Activated CD8-positive, alpha-beta memory T cell treated with anti-CD3 and anti-CD28 coated beads, Interleukin-2, amount 50 U/mL, for 4 hours (primary cell): ENCODE measurements around the gene CD2BP2.
"Not testable (repeated sequence)": the region's sequence is repeated elsewhere in the genome, so short reads cannot be mapped to it uniquely, and the experiment has no call there.

Source experiments
- DNase-seq: peaks from one replicate; pipeline ENCODE4 v3.0.0-alpha.2; 2020

The CD2BP2 gene

DNA sequence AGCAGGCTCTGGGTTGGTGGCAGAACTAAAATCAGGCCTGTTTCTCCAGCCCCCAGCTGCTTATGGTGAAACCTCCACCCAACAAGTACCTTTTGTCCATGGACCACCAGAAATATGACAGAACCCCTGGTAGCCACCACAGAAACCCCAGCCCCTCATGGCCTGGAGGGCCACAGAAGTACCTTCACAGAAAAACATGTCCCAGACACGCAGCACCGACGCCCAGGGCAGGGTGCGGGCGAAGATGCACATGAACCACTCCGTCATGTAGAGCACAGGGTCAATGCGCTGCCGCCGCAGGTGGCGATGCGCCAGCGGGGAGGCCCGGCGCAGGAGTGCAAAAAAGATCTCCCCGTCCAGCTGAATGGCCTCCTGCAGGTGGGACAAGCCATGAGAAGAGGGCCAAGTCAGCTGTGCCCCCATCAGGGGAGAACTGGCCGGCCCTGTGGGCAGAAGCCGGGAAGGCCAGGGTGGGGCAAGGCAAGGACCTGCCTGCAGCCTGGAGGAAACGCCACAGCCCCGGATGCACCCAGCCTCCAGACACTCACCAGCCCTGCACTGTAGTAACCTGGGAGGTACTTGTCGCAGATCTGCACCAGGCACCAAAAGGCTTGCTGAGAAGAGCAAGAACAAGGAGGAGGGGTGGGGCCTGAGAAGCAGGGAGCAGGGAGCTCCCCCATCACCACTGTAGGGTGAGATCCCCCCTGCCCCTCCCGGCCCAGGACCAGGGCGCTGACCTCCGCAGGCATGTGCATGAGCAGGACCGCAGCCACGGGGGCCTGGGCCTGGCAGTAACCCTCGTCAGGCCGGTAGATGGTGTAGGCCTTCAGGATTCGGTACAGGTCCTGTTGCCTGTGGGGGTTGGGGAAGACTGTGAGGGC, 4.1 kb upstream of the CD2BP2 start:
- no peak for DNase-seq

DNA sequence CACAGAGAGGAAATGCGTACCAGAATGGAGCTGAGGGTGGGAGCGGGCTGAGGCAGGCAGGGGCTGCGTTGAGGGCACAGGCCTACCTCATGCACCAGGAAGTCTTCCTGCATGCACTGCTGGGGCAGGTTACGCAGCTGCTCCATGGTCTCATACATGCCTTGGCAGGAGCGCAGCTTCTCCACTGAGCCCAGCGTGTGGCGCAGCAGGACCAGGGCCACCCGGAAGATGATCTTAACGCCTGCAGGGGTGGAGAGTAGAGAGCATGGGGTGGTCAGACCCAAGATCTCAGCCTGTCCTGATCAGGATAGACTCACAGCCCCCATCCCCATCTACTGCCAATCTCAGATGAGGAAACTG, 3.4 kb upstream of the CD2BP2 start:
- no peak for DNase-seq

- DNase-seq, result no peak
Observed at GRCh38 chr16:30357715-30358576, 2.8 kb upstream of the CD2BP2 start.

- DNase-seq, result no peak
Observed at GRCh38 chr16:30357085-30357714, 2.1 kb upstream of the CD2BP2 start.

DNA sequence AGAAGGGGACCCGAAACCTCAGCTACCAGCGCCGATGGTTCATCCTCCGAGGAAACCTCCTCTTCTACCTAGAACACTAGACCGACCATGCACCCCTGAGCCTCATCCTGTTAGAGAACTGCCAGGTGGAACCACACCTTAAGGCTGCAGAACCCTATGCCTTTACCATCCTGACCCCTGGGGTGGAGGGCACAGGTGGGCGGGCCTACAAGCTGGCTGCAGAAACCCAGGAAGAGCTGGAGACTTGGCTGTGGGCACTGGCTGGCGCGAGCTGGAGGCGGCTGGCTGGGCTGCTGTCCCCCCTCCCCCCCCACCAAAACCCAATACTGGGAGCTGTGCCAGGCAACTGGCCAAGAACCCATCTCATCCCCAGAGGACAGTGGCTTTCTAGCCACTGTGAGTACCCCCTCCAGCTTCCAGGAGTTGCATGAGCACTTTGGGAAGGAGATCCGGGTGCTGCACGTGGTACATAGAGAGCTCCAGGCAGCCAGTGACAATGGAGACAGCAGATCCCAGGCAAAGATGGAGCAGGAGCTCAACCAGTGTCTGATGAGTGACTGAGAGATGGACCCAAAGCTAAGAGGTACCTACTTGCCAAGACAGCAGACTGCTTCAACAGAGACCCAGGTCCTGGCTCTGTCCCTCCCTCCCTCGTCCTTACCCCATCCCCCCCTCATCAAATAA, 1.4 kb upstream of the CD2BP2 start:
- DNase-seq, result no peak

DNA sequence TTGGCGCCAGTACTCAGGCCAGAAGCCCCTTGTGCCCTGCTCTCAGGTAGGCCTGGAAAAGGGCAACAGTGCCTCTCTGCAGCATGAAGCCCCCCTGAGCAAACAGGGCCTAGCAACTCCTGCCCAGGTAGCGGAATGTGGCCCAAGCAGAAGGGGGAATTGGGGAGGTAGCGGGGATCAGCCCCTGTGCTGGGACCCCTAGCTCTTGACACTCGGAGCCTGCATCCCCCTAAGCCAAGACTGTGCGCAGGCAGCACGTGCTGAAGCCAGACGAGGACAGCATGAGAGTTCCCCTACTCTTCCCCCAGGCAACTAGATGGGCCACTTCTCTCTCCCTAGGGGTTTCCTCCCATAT, 823 bp upstream of the CD2BP2 start:
- no peak for DNase-seq

GRCh38 chr16:30354423-30355143, 525 bp downstream of the CD2BP2 start:
- DNase-seq, result no peak

GRCh38 chr16:30353438-30354129, 1.5 kb downstream of the CD2BP2 start:
- no peak for DNase-seq

DNA sequence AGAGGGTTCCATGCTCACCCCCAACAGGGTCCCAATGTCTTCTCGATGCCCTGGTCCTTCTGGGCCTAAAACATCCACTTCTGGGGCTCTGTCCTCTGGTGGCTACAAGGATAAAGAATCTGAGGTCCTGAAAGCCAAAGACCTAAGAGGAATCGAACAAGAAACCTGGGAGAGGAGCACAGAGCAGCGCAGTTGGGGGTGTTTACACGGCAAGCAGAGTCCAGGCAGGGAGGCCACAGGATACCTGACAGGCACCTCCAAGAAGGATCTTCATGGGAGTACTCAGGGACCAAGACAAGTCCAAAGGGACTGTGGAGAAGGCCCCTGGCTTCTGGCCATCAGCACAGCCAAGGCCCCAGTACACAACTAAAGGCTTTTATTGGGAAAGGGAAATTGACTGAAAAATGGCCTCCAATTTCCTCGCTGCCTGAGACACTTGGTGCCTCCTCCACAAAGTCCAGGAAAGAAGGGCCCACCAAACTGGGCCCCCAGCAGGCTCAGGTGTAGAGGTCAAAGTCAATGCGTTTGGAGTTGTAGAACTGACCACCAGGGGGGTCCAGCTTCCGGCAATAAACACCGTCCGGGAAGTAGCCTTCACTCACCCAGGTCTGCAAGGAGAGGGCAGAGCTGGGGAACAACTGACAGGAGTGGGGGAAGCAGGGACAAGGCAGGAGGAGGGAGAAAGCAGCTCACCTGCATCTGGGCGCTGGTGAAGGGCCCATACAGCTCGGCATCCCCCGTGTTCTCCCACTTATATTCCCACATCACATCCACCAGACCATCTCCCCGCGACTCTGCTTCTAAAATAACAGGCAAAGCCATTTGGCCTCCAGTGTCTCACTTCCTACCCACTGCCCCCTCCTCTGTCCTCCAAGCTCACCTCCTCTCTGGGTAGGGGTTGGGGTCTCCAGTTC, 2.4 kb downstream of the CD2BP2 start:
- no peak for DNase-seq

- no peak for DNase-seq
Observed at GRCh38 chr16:30351586-30352419, 3.3 kb downstream of the CD2BP2 start.

- no peak for DNase-seq
Observed at GRCh38 chr16:30351001-30351441, 4.1 kb downstream of the CD2BP2 start.

- no peak for DNase-seq
Observed at GRCh38 chr16:30350134-30350871, 4.8 kb downstream of the CD2BP2 start.

DNA sequence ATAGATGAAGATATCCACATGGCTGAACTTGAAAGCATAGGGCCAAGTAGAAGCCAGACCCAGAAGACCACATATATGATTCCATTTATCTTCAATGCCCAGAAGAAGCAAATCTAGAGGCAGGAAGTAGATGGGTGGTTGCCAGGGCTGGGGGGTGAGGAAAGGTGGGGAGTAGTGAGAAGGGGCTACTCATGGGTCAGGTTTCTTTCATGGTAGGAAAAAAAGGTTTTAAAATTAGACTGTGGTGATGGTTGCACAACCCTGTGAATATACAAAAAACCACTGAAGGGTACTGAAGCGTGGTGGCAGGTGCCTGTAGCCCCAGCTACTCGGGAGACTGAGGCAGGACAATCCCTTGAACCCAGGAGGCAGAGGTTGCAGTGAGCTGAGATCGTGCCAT, 5.4 kb downstream of the CD2BP2 start:
- no peak for DNase-seq

- DNase-seq, result no peak
Observed at GRCh38 chr16:30348929-30349328, 6.2 kb downstream of the CD2BP2 start.

DNA sequence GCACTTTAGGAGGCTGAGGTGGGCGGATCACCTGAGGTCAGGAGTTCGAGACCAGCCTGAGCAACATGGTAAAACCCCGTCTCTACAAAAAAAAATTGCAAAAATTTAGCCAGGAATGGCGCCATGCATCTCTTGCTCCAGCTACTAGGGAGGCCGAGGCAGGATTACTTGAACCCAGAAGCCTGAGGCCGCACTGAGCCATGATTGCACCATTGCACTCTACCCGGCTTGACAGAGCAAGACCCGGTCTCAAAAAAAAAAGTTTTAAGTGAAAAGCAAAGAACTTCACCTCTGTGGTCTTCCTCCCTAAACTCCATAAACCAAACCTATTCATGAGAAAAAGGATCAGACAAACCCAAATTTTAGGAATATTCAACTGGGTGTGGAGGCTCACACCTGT, 7.0 kb downstream of the CD2BP2 start:
- DNase-seq, result no peak

DNA sequence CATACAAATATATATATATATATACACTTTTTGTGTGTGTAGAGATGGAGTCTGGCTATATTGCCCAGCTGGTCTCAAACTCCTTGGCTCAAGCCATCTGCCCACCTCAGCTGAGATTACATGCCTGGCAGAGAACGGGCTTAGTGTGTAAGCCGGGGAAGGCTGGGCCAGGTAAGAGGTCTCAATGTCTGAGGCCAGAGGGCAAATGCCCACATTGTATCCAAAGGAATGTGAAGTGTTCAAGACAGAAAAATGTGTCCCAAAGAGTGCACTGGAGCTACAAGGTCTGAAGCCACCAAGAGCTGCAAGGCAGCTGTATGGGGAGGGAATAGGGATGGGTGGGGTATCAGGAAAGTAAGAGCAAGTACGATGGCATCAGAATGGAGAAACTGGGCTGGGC, 8.8 kb downstream of the CD2BP2 start:
- DNase-seq, result no peak

DNA sequence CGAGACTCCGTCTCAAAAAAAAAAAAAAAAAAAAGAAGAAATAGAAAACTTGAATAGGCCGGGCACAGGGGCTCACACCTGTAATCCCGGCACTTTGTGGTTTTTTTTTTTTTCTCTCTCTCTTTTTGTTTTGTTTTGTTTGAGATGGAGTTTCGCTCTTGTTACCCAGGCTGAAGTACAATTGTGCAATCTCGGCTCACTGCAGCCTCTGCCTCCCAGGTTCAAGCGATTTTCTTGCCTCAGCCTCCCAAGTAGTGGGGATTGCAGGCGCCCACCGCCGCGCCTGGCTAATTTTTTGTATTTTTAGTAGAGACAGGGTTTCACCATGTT, 11.7 kb downstream of the CD2BP2 start:
- DNase-seq, result not testable (repeated sequence)

GRCh38 chr16:30342751-30343490, 12.2 kb downstream of the CD2BP2 start:
- no peak for DNase-seq
